ENCODE measurements around the gene NKD1. TPM values are rescaled to one million over a fixed set of nuclear protein-coding genes. Genes with fewer than 3 reads are reported as not detected.
"Not testable (repeated sequence)": the region's sequence is repeated elsewhere in the genome, so short reads cannot be mapped to it uniquely, and the experiment has no call there.

Gene NKD1
- total RNA-seq, 1 donor from 2014 or later: 1.9 TPM

DNA sequence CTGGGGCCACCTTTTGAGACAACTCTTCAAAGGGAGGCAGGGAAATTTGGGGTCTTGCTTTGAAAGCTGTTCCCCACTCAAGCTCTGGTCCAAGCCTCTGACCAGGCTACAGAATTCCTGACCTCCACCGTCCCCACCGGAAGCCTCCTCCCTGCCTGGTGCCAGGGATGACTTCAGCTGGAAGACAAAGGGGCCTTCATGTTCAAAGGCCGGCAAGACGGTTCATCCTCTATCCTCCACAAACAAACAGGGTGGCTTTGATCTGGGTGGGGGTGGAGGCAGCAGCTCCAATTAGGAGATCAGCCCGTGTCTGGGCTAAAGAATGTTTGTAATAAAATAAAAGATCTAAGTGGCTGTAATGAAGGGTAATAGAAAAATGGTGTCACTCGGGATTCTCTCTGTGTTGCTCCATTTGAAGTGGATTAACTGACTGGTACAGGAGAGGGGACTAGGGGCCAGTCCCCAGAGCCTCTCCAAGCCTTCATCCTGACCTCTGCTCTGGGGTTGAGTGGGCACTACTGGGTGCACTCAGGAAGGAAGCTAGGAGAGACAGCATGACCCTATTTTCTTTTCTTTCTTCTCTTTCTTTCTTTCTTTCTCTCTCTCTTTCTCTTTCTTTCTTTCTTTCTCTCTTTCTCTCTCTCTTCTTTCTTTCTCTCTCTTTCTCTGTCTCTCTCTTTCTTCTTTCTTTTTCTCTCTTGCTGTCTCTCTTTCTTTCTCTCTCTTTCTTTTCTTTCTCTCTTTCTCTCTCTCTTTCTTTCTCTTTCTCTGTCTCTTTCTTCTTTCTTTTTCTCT lies 27.5 kb upstream of the NKD1 start:
- ATAC-seq: no peak

DNA sequence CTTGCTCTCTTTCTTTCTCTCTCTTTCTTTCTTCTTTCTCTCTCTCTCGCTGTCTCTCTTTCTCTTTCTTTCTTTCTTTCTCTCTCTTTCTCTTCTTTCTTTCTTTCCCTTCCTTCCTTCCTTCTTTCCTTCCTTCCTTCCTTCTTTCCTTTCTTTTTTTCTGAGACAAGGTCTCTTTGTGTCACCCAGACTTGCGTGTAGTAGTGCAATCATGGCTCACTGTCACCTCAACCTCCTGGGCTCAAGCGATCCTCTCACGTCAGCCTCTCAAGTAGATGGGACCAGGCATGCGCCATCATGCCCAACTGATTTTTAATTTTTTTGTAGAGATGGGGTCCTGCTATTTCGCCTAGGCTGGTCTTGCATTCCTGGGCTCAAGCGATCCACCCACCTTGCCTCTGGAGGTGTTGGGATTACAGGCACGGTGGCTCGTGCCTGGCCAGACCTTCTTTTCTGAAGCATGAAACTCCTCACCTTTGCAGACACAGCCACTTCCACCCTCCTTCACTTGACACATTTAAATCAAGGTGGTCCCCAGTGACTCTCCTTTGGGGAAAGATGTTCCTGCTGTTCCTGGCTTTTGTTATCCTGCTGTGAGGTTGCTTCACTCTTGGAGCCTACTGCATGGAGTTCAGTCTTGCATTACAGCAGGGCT lies 26.8 kb upstream of the NKD1 start:
- no peak for ATAC-seq

DNA sequence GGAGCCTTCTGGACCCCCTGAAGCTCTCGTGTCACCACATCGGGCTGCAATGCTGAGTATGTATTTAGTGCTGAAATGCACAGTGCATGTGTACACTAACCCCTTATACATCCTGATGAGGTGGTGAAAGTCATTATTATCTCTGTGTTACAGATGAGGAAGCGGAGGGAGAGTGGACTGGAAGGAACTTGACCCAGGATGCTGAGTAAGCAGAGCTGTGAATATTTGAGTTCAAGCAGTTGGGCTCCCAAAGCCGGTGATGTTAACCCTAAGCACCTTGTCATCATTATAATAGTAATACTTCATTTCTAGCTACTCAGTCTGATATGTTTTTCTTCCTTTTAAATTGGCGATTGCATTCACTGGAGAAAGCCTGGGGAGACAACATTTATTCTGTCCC lies 25.9 kb upstream of the NKD1 start:
- ATAC-seq: no peak

DNA sequence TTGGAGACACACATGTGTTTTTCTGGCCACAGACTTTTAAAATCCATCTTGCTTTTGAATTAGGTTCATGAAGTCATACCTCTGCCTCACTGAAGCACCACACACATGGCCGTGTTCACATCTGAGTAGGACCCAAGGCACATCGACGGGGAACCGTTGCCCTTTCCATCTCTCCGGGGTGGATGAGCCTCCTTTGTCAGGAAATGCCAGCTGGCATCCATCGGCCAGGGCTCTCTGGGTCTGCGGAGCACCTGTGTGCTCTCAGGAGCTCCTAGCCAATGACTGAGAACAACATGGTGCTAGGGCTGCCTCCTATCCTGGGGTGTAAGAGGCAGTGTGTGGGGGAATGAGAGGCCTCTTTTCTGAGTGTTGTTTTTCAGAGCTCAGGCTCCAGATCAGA lies 24.5 kb upstream of the NKD1 start:
- no peak for ATAC-seq

DNA sequence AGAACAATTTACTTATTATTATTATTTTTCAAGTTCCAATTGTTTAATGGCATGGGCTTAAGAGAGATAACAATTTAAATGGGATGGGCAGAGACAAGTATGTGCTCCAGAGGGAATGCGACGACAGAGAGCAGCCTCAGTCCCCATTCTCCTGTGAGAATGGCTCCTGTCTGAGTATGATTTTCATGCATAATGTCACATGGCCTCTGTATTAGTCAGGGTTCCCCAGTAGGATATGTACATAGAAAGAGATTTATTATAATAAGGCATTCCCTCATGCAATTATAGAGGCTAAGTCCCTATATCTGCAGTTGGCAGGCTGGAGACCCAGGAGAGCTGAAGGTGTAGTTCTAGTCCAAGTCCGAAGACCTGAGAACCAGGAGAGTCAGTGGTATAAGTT lies 22.9 kb upstream of the NKD1 start:
- ATAC-seq: no peak

DNA sequence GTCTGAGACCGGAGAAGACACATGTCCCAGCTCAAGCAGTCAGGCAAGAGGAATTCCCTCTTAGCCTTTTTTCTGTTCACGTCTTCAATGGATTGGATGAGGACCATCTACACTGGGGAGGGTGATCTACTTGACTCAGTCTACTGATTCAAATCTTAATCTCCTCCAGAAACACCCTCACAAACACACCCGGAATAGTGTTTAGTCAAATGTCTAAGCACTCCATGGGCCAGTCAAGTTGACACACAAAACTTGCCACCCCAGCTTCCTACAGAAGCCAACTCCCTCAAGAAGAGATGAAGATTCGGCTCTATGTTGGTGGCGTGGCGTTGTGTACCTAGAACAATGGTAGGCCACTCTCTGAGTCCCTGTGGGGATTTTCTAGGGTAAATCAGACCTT lies 22.5 kb upstream of the NKD1 start:
- no peak for ATAC-seq

DNA sequence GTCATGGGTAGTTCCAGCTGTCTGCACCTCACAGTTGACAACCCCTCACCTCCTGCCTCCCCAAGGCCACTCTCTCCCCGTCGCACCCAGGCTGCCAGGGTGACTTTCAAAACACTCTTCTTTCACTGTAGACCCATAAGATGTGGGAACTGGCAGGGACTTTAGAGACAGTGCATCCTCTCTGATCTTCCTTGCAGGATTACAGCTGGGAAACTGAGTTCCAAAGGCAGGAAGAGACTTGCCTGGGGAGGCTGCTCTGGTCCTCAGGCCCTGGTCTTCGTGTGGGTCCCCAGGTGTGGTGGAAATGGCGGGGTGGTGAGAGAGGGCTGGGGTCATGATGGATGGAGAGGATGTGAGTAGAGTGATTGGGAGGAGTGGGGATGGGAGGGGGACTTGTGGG lies 21.9 kb upstream of the NKD1 start:
- ATAC-seq: no peak

DNA sequence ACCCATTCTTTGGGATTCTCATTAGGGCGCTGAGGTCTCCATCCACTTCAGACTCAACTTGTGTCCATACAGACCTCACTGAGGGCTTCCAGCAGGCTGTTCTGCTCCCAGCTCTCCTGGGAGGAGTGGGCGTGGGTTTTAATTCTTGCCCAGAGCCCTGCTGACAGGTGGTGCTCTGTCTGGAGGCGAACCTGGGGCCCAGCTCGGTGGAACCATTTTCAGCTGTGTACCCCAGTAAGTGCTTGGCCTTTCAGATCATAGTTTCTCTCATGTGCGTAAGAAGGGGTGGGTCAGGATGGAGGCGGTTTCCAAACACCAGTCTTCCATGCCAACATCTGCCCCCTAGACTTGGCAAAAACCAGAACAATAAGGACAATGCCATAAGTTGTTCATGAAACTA lies 21.4 kb upstream of the NKD1 start:
- no peak for ATAC-seq

DNA sequence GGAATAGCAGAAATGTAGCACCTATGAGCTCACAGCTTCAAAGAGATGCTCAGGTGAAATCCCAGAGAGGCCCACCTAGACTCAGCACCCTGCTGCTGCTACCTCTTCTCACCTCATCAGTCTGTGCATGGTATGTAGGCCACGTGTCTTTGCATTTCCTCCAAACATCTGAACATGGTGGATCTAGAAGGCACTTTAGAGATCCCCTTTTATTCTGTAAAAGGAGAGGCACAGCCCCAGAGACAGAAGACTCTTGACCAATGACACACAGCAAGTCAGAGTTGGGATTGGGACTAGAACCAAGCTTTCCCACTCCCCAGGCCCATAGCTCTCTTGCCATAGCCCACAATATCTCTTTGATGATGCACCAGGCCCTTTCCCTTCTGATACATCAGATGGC lies 19.4 kb upstream of the NKD1 start:
- no peak for ATAC-seq

DNA sequence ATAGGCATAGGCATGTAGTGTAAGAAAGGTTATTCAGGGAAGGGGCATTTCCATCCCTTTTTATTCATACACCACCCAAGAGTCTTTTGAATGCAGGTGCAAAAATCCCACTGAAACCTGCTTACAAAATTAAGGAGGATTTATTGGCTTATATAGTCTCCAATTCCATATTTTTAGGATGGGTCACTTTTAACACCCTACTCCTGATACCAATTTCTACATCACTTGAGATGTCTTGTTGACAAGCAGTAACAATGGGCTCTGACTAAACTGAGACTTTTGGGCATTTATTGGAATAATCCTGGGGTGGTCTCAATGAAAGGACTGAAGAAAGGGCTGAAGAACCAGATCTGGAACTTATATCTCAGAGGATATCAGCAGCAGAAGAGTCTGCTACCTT lies 18.9 kb upstream of the NKD1 start:
- no peak for ATAC-seq

DNA sequence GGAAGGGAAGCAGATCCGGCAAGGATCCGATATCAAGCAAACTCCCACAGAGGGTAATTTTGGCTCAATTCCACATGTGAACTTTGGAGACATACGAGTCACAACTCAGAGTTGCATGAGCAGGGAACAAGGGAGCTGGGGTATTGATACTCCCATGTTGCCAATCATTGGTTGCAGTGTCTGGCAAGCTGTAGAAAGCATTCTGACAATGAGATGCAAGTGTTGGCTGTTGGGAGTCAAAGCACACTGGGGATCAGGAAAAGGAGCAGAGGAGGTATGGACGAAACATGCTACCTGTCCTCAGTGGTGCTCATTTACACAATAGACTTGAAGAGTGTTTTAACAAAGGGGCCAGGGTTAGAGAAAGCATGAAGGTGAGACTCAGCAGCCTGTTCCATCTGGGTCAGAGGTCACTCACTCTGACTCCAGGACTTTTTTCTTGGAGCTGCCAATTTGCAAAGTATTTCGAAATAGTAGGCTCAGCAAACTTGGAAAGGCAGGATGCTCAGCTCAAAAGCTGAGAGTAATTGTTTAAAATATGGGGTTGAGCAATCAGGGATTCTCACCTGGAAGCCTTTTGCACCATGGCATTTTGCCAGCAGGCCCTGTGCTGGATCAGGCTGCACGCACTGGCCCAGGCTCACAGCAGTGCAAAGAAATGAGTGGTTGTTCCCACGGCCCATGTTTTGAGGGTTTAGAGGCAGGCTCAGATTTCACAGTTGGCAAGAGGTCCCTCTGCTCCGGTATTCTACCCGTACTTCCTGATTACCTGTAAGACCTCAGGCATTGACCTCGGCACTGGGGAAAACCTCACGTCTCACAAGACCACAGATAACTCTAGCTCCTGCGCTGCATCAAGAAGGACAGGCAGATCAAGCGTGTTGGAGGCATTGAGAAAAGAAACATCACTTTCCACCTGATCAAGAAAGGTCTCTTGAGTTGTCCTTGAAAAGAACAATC lies 17.6 kb upstream of the NKD1 start:
- peak; percentile 89 for ATAC-seq

DNA sequence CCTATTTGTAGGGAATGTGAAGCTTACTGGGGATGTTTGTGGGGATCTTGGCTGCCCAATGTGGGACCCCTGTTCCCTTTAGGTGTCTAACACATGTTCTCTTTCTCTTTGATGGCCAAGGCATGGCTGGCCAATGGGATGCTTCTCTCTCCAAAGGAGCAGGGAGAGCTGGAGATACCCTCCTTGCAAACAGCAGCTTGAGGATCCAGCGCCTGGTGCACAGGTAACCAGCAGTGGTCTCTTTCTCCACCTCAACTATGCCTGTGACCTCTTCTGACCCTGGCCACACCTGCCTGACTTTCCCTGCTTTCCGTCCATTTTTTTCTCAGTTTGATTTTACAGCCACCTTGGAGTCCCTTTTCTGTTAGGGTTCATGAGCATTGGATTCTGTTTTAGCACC lies 16.8 kb upstream of the NKD1 start:
- no peak for ATAC-seq

DNA sequence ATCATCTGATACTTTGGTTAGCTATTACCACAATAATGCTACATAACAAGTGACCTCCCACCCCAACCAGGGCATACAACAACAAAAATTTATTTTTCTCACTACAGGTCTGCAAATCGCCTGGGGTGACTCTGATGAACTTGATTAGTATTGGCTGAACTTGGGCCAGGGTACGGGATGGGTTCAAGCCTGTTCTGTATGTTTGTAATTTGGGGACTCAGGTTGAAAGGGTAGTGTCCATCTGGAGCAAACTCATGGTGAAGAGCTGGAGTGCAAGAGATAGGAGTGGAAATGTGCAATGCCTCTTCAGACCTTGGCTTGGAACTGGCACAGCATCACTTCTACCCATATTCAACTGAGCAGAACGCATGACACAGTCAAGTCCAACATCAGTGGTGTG lies 16.3 kb upstream of the NKD1 start:
- ATAC-seq: no peak

DNA sequence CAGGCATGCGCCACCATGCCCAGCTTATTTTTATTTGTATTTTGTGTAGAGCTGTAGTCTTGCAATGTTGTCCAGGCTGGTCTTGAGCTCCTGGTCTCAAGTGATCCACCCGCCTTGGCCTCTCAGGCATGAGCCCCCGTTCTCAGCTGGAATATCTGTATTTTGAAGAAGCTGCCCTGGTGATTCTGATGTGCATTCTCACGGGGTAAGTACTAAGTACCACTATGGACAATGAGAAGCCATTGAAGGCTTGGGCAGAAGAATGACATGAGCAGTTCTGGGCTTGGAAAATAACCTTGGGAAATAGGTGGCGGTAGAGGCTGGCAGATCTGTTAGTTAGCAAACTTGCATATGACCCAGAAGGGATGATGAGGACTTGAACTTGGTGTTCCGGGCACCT lies 15.6 kb upstream of the NKD1 start:
- ATAC-seq: no peak

DNA sequence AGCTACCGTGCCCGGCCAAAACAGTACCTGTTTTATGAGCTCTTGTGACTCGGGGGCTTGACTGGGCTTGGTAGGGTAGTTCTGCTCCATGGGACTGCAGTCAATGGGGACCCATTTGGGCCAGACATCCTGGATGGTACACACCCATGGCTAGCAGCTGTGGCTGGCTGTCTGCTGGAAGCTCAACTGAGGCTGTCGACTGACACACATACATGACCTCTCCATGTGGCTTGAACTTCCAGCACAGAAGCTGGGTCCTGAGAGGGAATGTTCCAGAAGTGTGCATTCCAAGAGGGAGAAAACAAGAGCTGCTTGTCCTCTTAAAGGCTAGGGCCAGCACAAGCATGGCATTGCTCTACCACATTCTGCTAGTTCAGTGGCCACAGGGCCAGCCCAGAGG lies 14.9 kb upstream of the NKD1 start:
- ATAC-seq: no peak

DNA sequence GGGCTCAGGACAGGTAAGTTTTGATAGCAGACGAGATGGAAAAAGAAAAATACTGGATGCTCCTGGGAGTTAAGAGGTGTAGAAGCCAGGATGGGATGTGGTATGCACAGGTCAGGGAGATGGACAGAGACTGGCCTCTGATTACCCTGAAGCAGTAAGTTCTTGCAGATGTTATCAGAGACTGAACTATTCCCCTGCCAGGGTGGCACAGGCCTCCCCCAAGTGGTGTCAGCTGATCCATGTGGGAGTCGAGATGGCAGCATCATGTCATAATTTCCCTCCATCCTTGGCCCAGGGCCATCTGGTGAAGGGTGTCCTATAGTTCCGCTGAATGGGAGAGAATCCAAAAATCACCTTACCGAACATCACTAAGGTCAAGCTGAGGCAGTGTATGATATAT lies 14.1 kb upstream of the NKD1 start:
- ATAC-seq: no peak

DNA sequence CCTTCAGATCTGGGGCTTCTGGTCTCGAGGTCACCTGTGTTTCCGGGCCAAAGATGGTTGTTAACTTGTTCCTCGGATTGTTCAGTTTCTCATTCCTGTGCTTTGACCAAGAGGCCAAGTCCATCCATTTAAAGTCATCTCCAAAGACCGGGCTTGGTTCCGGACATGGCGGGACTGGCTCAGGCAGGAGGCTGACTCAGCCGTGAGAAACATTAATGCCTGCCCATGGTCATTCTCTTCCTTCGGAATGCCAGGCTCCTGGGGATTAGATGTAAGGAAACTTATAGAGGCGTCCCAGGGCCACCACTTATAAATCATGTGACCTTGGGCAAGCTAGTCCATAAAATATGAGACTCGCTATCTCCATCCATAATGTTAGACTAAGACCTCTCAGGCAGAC lies 13.6 kb upstream of the NKD1 start:
- no peak for ATAC-seq

DNA sequence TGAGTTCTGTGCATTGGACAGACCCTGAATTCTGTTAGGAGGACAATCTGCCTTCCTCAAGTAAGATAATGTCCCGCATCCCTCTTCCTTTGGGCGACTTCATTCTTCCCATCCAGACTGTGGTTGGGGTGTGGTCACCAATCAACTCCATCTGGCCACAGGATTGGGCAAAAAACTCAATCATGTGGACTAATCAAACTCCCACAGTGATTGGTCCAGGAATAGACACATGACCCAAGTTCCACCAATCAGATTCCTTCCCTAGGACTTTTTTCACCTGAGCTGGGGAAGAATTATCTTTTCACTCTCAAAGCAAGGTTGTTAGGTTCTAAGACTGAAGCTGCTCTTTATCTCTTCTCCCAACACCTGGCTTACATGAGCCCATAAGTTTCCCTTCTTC lies 13.2 kb upstream of the NKD1 start:
- ATAC-seq: no peak

DNA sequence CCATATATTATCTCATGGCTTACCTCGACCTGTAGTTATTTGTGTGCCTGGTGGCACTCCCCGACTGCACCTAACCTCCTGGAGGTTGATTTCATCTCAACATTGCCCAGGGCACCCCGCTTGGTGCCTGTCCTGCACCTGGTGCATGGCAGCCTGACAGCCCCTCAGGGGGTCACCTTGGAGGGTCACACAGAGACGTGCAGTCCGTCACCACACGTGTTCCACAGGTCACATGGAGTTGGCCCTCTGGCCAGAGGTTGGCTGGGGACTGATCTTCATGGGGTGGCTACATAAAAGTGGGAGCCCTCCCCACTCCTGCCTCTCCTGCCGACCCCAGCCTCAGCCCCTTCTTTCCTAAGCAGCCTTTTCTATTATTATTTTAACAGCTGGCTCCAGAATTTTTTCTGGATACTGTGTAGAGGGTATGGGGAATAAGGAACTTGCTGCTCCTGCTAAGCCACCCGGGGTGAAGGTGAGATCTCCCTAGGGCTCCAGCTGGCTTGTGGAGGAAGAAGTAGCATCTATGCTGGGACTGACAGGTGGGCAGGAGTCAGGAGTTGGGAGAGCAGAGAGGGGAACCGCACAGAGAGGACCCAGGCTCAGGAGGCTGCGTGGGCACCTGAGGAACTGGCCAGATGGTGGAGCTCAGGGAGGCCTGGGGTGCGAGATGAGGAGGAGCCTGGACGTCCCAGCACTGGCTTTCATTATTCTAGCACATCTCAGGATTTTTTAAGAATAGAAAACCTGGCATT lies 12.5 kb upstream of the NKD1 start:
- ATAC-seq: no peak

DNA sequence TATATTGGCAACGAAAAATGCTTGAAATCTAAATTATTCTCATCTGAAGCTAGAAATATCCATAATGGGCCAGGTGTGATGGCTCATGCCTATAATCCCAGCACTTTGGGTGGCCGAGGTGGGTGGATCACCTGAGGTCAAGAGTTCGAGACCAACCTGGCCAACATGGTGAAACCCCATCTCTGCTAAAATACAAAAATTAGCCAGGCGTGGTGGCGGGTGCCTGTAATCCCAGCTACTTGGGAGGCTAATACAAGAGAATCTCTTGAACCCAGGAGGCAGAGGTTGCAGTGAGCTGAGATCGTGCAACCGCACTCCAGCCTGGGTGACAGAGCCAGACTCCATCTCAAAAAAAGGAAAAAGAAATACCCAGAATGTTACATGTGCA lies 11.9 kb upstream of the NKD1 start:
- not testable (repeated sequence) for ATAC-seq

DNA sequence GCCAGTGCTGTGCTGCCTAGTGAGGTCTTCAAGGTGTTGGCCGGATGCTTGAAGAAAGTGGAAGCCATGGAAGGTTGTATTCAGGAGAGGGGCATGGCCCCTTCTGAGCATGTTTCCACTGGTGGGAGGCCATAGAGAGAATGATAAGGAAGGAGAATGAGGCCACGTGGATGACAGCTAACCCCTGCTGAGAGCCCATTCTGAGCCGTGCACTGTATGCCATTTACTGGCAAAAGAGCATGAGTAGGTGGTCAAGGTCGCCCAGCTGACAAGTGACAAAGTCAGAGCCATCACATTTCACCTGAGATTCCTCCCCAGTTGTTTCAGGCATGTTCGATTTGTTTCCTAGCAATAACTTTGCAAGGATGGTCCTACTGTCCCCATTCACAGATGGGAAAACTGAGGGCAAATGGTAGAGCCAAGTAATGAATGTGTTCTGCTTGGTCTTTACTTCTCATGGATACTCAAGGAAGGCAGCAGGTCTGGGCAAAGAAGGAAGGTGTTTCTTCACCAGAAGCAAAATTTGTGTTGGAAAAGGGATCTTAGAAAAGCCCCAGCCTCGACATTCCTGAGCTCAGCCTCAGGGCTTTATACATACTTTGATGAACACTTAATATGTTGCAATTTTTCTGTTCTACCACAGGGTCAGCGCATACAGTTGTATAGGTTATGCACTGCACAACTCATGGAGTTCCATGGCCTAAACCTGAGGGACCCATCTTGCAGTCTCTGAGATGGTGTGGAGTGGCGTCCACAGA lies 10.5 kb upstream of the NKD1 start:
- no peak for ATAC-seq
